HEK293T (cell line): ENCODE data around the gene RENBP.

Experiments
- ARNT ChIP-seq: fragments of 450-650 bp; IDR thresholded peaks from 2 replicates; pipeline ENCODE4 v1.6.1; 2017; ENCODE audit warnings: mild to moderate bottlenecking
- BHLHE40 ChIP-seq: fragments of 450-650 bp; IDR thresholded peaks from 2 replicates; pipeline ENCODE4 v1.6.1; 2016; ENCODE audit warnings: mild to moderate bottlenecking, moderate library complexity, borderline replicate concordance
- CTBP1 ChIP-seq: fragments of 450-650 bp; IDR thresholded peaks from 2 replicates; pipeline ENCODE4 v1.6.1; 2016; ENCODE audit warnings: borderline replicate concordance
- ELF4 ChIP-seq: fragments of 450-650 bp; IDR thresholded peaks from 2 replicates; pipeline ENCODE4 v1.6.1; 2017; ENCODE audit warnings: antibody characterized with exemption
- FOXA1 ChIP-seq: fragments of 450-650 bp; IDR thresholded peaks from 2 replicates; pipeline ENCODE4 v1.6.1; 2016; ENCODE audit warnings: mild to moderate bottlenecking
- FOXK2 ChIP-seq: fragments of 450-650 bp; IDR thresholded peaks from 2 replicates; pipeline ENCODE4 v1.6.1; 2016; ENCODE audit warnings: mild to moderate bottlenecking
- FOXM1 ChIP-seq: fragments of 450-650 bp; IDR thresholded peaks from 2 replicates; pipeline ENCODE4 v1.6.1; 2017; ENCODE audit warnings: mild to moderate bottlenecking, borderline replicate concordance
- LEF1 ChIP-seq: fragments of 450-650 bp; IDR thresholded peaks from 2 replicates; pipeline ENCODE4 v1.6.1; 2017; ENCODE audit warnings: mild to moderate bottlenecking, borderline replicate concordance
- NFRKB ChIP-seq: fragments of 450-650 bp; IDR thresholded peaks from 2 replicates; pipeline ENCODE4 v1.6.1; 2016; ENCODE audit warnings: mild to moderate bottlenecking, moderate library complexity
- PKNOX1 ChIP-seq: fragments of 450-650 bp; IDR thresholded peaks from 2 replicates; pipeline ENCODE4 v1.6.1; 2016
- SP1 ChIP-seq: fragments of 450-650 bp; IDR thresholded peaks from 2 replicates; pipeline ENCODE4 v1.6.1; 2017
- TARDBP ChIP-seq: fragments of 450-650 bp; IDR thresholded peaks from 2 replicates; pipeline ENCODE4 v1.6.1; 2016

GRCh38 chrX:153969125-153969903 lies 24.9 kb upstream of the RENBP start:
- TF ChIP-seq TARDBP (no peak), ARNT (no peak), ELF4 (no peak), NFRKB (no peak), FOXM1 (no peak), LEF1 (no peak), FOXA1 (no peak), SP1 (no peak), PKNOX1 (peak; percentile 89), CTBP1 (no peak), FOXK2 (no peak), BHLHE40 (no peak)
